A549 (cell line): Measurements from ENCODE around the gene TYW1. TPM values are rescaled to one million over a fixed set of nuclear protein-coding genes. Genes with fewer than 3 reads are reported as not detected.
"Not testable (repeated sequence)": the region's sequence is repeated elsewhere in the genome, so short reads cannot be mapped to it uniquely, and the experiment has no call there.

Source experiments
- ATAC-seq, 2 experiments: fragments of 200-7000 bp in 1 of 2; fragments of >200 bp in 1 of 2; cut with Nextera tagmentation in 1 of 2; cut with Tn5 transposase in 1 of 2; 3 replicates each; pipeline versions ENCODE4 v1.8.0 to v1.9.1; 2018 to 2020; ENCODE audit warnings: mild to moderate bottlenecking in 1 of 2, moderate library complexity in 1 of 2
- CTCF ChIA-PET: fragments of 300-600 bp; sonication (Branson Sonifier 250); formaldehyde crosslinking; extraction: SDS; loops from one replicate; lab custom pipeline; 2021; ENCODE audit warnings: antibody characterized with exemption, inconsistent platforms; lab: Yijun Ruan, JAX
- POLR2A ChIA-PET: fragments of 350-600 bp; formaldehyde crosslinking; extraction: SDS; loops from one replicate; lab custom pipeline; 2021; ENCODE audit warnings: antibody characterized with exemption, inconsistent platforms; lab: Yijun Ruan, JAX
- DNase-seq, 2 experiments: peaks; one replicate each; pipeline versions ENCODE4 v3.0.0 to v3.0.0-alpha.2; 2011 to 2016; ENCODE audit warnings: low read depth in 1 of 2, low spot score in 1 of 2
- FAIRE-seq: peaks from 2 replicates; lab custom pipeline; 2011; peaks lifted over from hg19 to GRCh38; lab: Jason Lieb, UNC
- H3K27ac ChIP-seq, 2 experiments: fragments of >200 bp; sonication (Bioruptor Twin); formaldehyde crosslinking; 3 replicates each; pipeline ENCODE4 v1.5.1; 2016 to 2017
- H3K4me1 ChIP-seq: fragments of >200 bp; sonication (Bioruptor Twin); formaldehyde crosslinking; 3 replicates; pipeline ENCODE4 v1.6.1; 2016
- H3K4me2 ChIP-seq: fragments of >200 bp; sonication (Bioruptor Twin); formaldehyde crosslinking; 3 replicates; pipeline ENCODE4 v1.6.1; 2016
- H3K4me3 ChIP-seq: fragments of >200 bp; sonication (Bioruptor Twin); formaldehyde crosslinking; 3 replicates; pipeline ENCODE4 v1.5.1; 2016
- H3K9me3 ChIP-seq: fragments of >200 bp; sonication (Bioruptor Twin); formaldehyde crosslinking; 3 replicates; pipeline ENCODE4 v1.6.1; 2016
- CBX2 ChIP-seq: fragments of 200-600 bp; sonication (generic); IDR thresholded peaks from 2 replicates; pipeline ENCODE4 v1.6.1; 2016; ENCODE audit warnings: low read depth, mild to moderate bottlenecking, borderline replicate concordance
- E2F6 ChIP-seq: IDR thresholded peaks from 2 replicates; pipeline ENCODE4 v1.6.1; 2012; ENCODE audit warnings: low read depth, borderline replicate concordance
- FOSL2 ChIP-seq, 2 experiments: fragments of 450-650 bp in 1 of 2; fragments of >200 bp in 1 of 2; sonication (Bioruptor Twin) in 1 of 2; formaldehyde crosslinking; IDR thresholded peaks; 2 replicates each; pipeline versions ENCODE4 v1.5.0 to v1.6.1; 2016 to 2020; ENCODE audit warnings: mild to moderate bottlenecking in 1 of 2, moderate library complexity in 1 of 2
- HMGXB4 ChIP-seq: fragments of 250-450 bp; sonication (Bioruptor Pico); IDR thresholded peaks from 2 replicates; pipeline ENCODE4 v1.5.0; 2021; ENCODE audit warnings: mild to moderate bottlenecking, moderate library complexity, borderline replicate concordance
- HOXB13 ChIP-seq: fragments of 250-450 bp; sonication (Bioruptor Pico); IDR thresholded peaks from 2 replicates; pipeline ENCODE4 v1.5.0; 2020; ENCODE audit warnings: low read depth, mild to moderate bottlenecking, moderate library complexity
- RARB ChIP-seq: fragments of 250-450 bp; sonication (Bioruptor Pico); IDR thresholded peaks from 2 replicates; pipeline ENCODE4 v1.8.0; 2021; ENCODE audit warnings: mild to moderate bottlenecking, moderate library complexity
- USF2 ChIP-seq: fragments of 450-650 bp; IDR thresholded peaks from 2 replicates; pipeline ENCODE4 v1.6.1; 2014; ENCODE audit warnings: antibody characterized with exemption
- WGBS: methylation state at CpG from one replicate; pipeline ENCODE4 v1.1.6; 2017; ENCODE audit errors: missing lambda C conversion rate; 5-methylcytosine and 5-hydroxymethylcytosine counted together
- polyA plus RNA-seq, 4 experiments: library from polyadenylated mRNA; depleted of rRNA in 3 of 4; stranded (reverse); fragments of >200 nt; fragmentation: RNase III in 1 of 4; extraction: RNeasy Plus Mini Kit Qiagen cat#74134 plus additional on column Dnase treatment in 1 of 4; gene quantifications; 2 replicates in 3 of 4; 3 replicates in 1 of 4; pipeline ENCODE4 v1.2.3, GENCODE V29; 2011 to 2017

The TYW1 gene
- polyA plus RNA-seq, 2 of the 4 experiments (the other 2 are of a cell fraction) = 15.3 to 26.9 TPM

- no peak overlapping the region for H3K4me2 ChIP-seq
- no peak for TF ChIP-seq RARB (CRISPR knock-in tag)
- TF ChIP-seq CBX2 = no peak
- TF ChIP-seq HMGXB4 (CRISPR knock-in tag) = no peak
- WGBS = 84% methylated on average over 5 of the region's 5 CpGs
- ATAC-seq = peak; percentile 47 to 65; a peak in 3 of 6 replicates
- no peaks in the 10 kb centered on the region for H3K4me1 ChIP-seq
- no peak for FAIRE-seq
- ChIA-PET CTCF (interaction anchor here (0.6 kb wide), 1 partner anchor 873 kb away, joined by 3 read pairs; no protein-coding TSS in a partner anchor), POLR2A (no interaction called here)
- H3K27ac ChIP-seq = no peak overlapping the region
- no peak for DNase-seq
- H3K4me3 ChIP-seq = no peak overlapping the region
- no peaks in the 10 kb centered on the region for H3K9me3 ChIP-seq
Observed at GRCh38 chr7:66970310-66970709, 26.3 kb upstream of the TYW1 start.

GRCh38 chr7:66974986-66975590 lies 21.5 kb upstream of the TYW1 start:
- no peak for FAIRE-seq
- no peak overlapping the region for H3K4me3 ChIP-seq
- CTCF ChIA-PET = no interaction called here
- ATAC-seq = peak in 1 of 2 experiments; percentile 62; a peak in 3 of 6 replicates
- peak in 1 of 2 experiments; percentile 60 for DNase-seq
- no peak overlapping the region for H3K4me2 ChIP-seq
- H3K27ac ChIP-seq = no peak overlapping the region
- H3K4me1 ChIP-seq = no peaks in the 10 kb centered on the region
- 72% methylated on average over 15 of the region's 15 CpGs for WGBS
- POLR2A ChIA-PET = interaction anchor here (0.6 kb wide), 1 partner anchor 1971 kb away, joined by 3 read pairs; no protein-coding TSS in a partner anchor
- no peaks in the 10 kb centered on the region; the same call in 2 of the 3 replicates for H3K9me3 ChIP-seq
- peak; percentile 53 for TF ChIP-seq USF2
- TF ChIP-seq E2F6 = no peak
- no peak for TF ChIP-seq HOXB13
- TF ChIP-seq FOSL2 (IDR thresholded peaks at IDR 0.05) = no peak
- 0 out of 2 replicates have a peak, but pooled peaks have one; percentile 14 for TF ChIP-seq FOSL2 (CRISPR knock-in tag; IDR thresholded peaks at IDR 0.05)

GRCh38 chr7:66978312-66978711 lies 18.3 kb upstream of the TYW1 start:
- DNase-seq, H3K4me3 ChIP-seq, H3K27ac ChIP-seq, H3K4me2 ChIP-seq, H3K9me3 ChIP-seq, H3K4me1 ChIP-seq, CTCF ChIA-PET, ATAC-seq, POLR2A ChIA-PET: not testable (repeated sequence)
- 88% methylated on average over 4 of the region's 5 CpGs for WGBS
- peak; percentile 13 for FAIRE-seq

- 79% methylated on average over 2 of the region's 2 CpGs for WGBS
- H3K9me3 ChIP-seq, H3K4me2 ChIP-seq, DNase-seq, H3K27ac ChIP-seq, ATAC-seq, H3K4me1 ChIP-seq, H3K4me3 ChIP-seq, POLR2A ChIA-PET: not testable (repeated sequence)
- FAIRE-seq = peak; percentile 13
- CTCF ChIA-PET = interaction anchor here (0.5 to 1.0 kb wide), 2 partner anchors 8 to 575 kb away, joined by 3 read pairs; no protein-coding TSS in a partner anchor
Observed at GRCh38 chr7:66979013-66979412, 17.6 kb upstream of the TYW1 start.

GRCh38 chr7:66980336-66980735 lies 16.3 kb upstream of the TYW1 start:
- H3K9me3 ChIP-seq, H3K4me1 ChIP-seq, H3K4me2 ChIP-seq, ATAC-seq, FAIRE-seq, DNase-seq, POLR2A ChIA-PET, H3K27ac ChIP-seq, H3K4me3 ChIP-seq: not testable (repeated sequence)
- CTCF ChIA-PET = interaction anchor here (1.0 kb wide), 1 partner anchor 61 kb away, joined by 3 read pairs; no protein-coding TSS in a partner anchor
- 93% methylated on average over 1 of the region's 1 CpG for WGBS

GRCh38 chr7:66989552-66989951 lies 7.1 kb upstream of the TYW1 start:
- H3K4me2 ChIP-seq, ATAC-seq, H3K4me3 ChIP-seq, H3K4me1 ChIP-seq, H3K27ac ChIP-seq, POLR2A ChIA-PET, FAIRE-seq, H3K9me3 ChIP-seq, CTCF ChIA-PET, DNase-seq: not testable (repeated sequence)
- WGBS = 93% methylated on average over 1 of the region's 3 CpGs

GRCh38 chr7:66994051-66994450 lies 2.6 kb upstream of the TYW1 start:
- DNase-seq, H3K4me1 ChIP-seq, FAIRE-seq, POLR2A ChIA-PET, ATAC-seq, H3K9me3 ChIP-seq: not testable (repeated sequence)
- peak overlapping the region; percentile 85 for H3K4me2 ChIP-seq
- CTCF ChIA-PET = interaction anchor here (1.1 to 1.4 kb wide), 3 partner anchors 8 to 51 kb away, joined by 3 to 7 read pairs (median 4); no protein-coding TSS in a partner anchor
- H3K4me3 ChIP-seq = peak overlapping the region; percentile 86
- WGBS = 38% methylated on average over 5 of the region's 5 CpGs
- peak overlapping the region; percentile 77 to 94 for H3K27ac ChIP-seq
